Measurements from ENCODE around the gene ACAD9.
"Not testable (repeated sequence)": the region's sequence is repeated elsewhere in the genome, so short reads cannot be mapped to it uniquely, and the experiment has no call there.

ACAD9 gene

GRCh38 chr3:128872744-128873143 is 6.7 kb upstream of the ACAD9 start:
- Histone ChIP-seq H3K4me2 (no peak overlapping the region), H3K27me3 (no peaks in the 10 kb centered on the region), H3K9me3 (no peaks in the 10 kb centered on the region), H4K20me1 (no peaks in the 10 kb centered on the region), H3K4me3 (no peak overlapping the region), H3K9ac (no peak overlapping the region), H3K27ac (no peak overlapping the region), H3K4me1 (peaks cover 12% of the 10 kb centered on the region), H3K36me3 (no peaks in the 10 kb centered on the region)
- TF ChIP-seq Cebpa-rat (IDR thresholded peaks at IDR 0.05) = no peak

- Histone ChIP-seq H3K9me3 (no peaks in the 10 kb centered on the region), H4K20me1 (no peaks in the 10 kb centered on the region), H3K4me3 (no peak overlapping the region), H3K27me3 (no peaks in the 10 kb centered on the region), H3K4me1 (peaks cover 19% of the 10 kb centered on the region), H3K4me2 (no peak overlapping the region), H3K9ac (no peak overlapping the region), H3K36me3 (no peaks in the 10 kb centered on the region), H3K27ac (no peak overlapping the region)
- no peak for TF ChIP-seq Cebpa-rat (IDR thresholded peaks at IDR 0.05)
Observed at GRCh38 chr3:128873244-128874022, 6.0 kb upstream of the ACAD9 start.

DNA sequence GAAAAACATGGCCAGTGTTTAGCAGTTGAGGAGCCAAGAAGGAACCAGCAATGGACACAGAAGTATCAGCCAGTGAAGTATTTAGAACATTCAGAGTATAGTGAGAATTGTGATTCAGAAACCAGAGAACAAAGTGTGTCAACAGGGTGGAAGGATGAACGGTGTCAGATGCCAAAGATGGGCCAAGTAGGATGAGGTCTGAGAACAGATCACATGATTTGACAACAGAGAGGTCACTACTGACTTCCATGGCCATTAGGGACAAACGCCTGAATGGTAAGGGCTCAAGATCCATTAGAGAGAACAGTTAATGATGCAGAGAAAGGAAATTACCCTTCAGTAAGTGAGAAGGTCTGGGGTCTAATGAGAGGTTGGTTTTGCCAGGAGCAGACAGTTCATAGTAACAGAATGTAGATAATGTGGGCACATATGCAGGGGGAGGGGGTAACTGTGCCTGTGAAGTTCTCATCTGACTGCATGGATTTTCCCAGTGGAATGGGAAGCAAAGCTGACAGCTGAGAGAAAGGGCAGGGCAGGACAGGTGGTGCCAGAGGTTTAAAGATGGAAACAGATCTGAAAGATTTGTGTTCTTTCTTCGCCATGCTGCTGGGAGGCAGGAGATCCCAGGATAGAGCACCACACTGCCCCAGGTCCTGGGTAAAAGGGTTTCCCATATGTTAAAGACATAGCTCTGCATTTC is 4.8 kb upstream of the ACAD9 start:
- Histone ChIP-seq H3K4me1 (peaks cover 20% of the 10 kb centered on the region), H3K4me2 (no peak overlapping the region), H3K27me3 (no peaks in the 10 kb centered on the region), H3K36me3 (no peaks in the 10 kb centered on the region), H3K27ac (no peak overlapping the region), H4K20me1 (no peaks in the 10 kb centered on the region), H3K9ac (no peak overlapping the region), H3K4me3 (no peak overlapping the region), H3K9me3 (no peaks in the 10 kb centered on the region)
- TF ChIP-seq Cebpa-rat (IDR thresholded peaks at IDR 0.05) = no peak

DNA sequence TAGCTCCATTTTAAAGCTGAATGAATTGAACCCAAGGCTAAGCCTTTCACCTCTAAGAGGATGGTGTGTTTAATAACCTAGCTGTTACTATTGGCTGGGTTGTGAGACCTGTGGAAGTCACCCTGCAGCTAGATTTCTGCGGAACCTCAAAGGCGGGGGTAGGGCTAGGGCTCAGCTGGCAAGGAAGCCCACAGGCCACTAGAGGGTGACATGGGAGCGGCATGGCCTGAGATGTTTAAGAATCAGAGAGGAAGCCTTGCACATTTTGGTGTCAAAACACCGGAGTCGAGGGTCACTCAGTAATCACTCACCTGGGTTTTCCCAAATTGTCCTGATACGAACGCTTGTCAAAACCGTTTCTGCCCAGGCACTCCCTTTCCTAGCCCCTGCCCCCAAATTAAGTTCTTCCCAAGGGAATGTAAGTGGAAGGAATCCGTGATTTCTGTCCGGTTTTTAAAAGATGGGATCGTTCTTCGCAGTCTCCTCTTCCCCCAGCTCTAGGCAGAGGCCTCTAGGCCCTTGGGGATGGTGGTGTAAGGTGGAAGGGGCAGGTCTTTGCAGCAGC is 3.8 kb upstream of the ACAD9 start:
- Histone ChIP-seq H3K4me2 (peak overlapping the region; percentile 31), H3K4me3 (no peak overlapping the region), H4K20me1 (peaks cover 5% of the 10 kb centered on the region; the same call in 1 of the 2 replicates), H3K27me3 (no peaks in the 10 kb centered on the region), H3K27ac (no peak overlapping the region), H3K36me3 (no peaks in the 10 kb centered on the region), H3K9ac (no peak overlapping the region), H3K4me1 (peaks cover 28% of the 10 kb centered on the region), H3K9me3 (no peaks in the 10 kb centered on the region)
- TF ChIP-seq Cebpa-rat (IDR thresholded peaks at IDR 0.05) = no peak

DNA sequence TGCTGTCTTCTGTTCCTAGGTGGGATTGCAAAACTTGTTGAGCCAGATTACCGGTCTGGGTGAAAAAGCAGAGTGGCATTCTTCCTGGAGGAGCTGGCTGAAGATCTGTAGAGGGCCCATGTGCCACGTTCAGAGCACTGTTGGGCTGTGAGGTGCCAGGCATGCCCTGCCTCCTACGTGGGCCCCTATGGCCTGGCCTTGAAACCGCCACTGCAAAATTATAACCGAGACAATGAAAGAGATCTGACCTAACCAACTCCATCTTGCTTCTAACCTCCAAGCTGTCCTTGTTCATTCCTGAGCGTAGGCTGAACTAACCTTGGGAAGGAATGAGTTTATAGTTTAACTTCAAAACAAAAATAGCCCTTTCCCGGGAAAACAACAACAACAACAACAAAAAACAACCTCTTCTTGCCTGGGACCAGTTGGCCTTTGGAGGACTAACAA is 1.4 kb upstream of the ACAD9 start:
- TF ChIP-seq Cebpa-rat (IDR thresholded peaks at IDR 0.05) = no peak
- Histone ChIP-seq H3K27ac (peak overlapping the region; percentile 95), H3K36me3 (peaks cover 20% of the 10 kb centered on the region), H3K4me1 (peaks cover 45% of the 10 kb centered on the region), H4K20me1 (peaks cover 8% of the 10 kb centered on the region; the same call in 1 of the 2 replicates), H3K9me3 (no peaks in the 10 kb centered on the region), H3K4me2 (peak overlapping the region; percentile 97), H3K9ac (peak overlapping the region; percentile 95), H3K27me3 (no peaks in the 10 kb centered on the region), H3K4me3 (peak overlapping the region; percentile 83)

DNA sequence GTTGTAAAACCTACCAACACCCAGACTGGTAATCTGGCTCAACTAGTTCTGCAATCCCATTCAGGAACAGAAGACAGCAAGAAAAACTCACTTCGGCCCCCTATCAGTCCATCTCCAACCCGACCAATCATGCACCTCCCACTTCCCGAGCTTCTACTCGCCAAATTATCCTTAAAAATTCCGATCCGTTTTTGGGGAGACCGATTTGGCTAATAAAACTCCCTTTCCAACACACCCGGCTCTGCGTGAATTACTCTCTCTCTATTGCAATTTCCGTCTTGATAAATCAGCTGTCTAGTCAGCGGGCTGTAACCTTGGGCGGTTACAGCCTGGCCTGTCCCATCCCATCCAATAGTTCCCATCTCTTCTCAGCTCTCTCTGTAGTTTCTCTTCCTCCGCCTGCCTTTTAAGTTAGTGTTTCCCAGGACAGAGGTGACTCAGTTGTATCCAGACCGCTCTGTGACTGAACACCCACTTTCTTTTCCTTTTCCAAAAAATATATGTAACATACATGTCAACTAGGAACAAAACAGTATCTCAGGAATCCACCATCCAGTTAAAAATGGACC is 780 bp upstream of the ACAD9 start:
- Histone ChIP-seq H3K27ac (peak overlapping the region; percentile 95), H4K20me1 (peaks cover 9% of the 10 kb centered on the region; the same call in 1 of the 2 replicates), H3K4me3 (peak overlapping the region; percentile 83), H3K36me3 (peaks cover 25% of the 10 kb centered on the region), H3K4me1 (peaks cover 45% of the 10 kb centered on the region), H3K9ac (peak overlapping the region; percentile 95), H3K9me3 (no peaks in the 10 kb centered on the region), H3K27me3 (no peaks in the 10 kb centered on the region), H3K4me2 (peak overlapping the region; percentile 97)
- TF ChIP-seq Cebpa-rat (IDR thresholded peaks at IDR 0.05) = no peak

- Histone ChIP-seq H3K27me3 (no peaks in the 10 kb centered on the region), H3K36me3 (peaks cover 38% of the 10 kb centered on the region), H3K27ac (peak overlapping the region; percentile 95), H3K9me3 (no peaks in the 10 kb centered on the region), H3K9ac (peak overlapping the region; percentile 95), H3K4me3 (peak overlapping the region; percentile 83), H3K4me2 (peak overlapping the region; percentile 97), H4K20me1 (peaks cover 17% of the 10 kb centered on the region), H3K4me1 (peaks cover 52% of the 10 kb centered on the region)
- no peak for TF ChIP-seq Cebpa-rat (IDR thresholded peaks at IDR 0.05)
Observed at GRCh38 chr3:128879991-128880390, 571 bp downstream of the ACAD9 start.

GRCh38 chr3:128880455-128880854 is 1.0 kb downstream of the ACAD9 start:
- H3K4me1 ChIP-seq = peaks cover 51% of the 10 kb centered on the region
- not testable (repeated sequence) for H3K27ac ChIP-seq

GRCh38 chr3:128881576-128881975 is 2.2 kb downstream of the ACAD9 start:
- Histone ChIP-seq H3K36me3 (peaks cover 49% of the 10 kb centered on the region), H3K27ac (no peak overlapping the region), H3K9me3 (no peaks in the 10 kb centered on the region), H3K4me1 (peaks cover 43% of the 10 kb centered on the region), H3K9ac (no peak overlapping the region), H3K4me2 (peak overlapping the region; percentile 97; the same call in 1 of the 2 replicates), H4K20me1 (peaks cover 24% of the 10 kb centered on the region), H3K27me3 (no peaks in the 10 kb centered on the region), H3K4me3 (no peak overlapping the region)
- TF ChIP-seq Cebpa-rat (IDR thresholded peaks at IDR 0.05) = no peak

More at GRCh38 chr3:128880455-128880854, 1.0 kb downstream of the ACAD9 start:
- peak overlapping the region; percentile 97 for H3K4me2 ChIP-seq
- peak overlapping the region; percentile 83 for H3K4me3 ChIP-seq
- peak overlapping the region; percentile 95 for H3K9ac ChIP-seq
- peaks cover 21% of the 10 kb centered on the region for H4K20me1 ChIP-seq
- H3K9me3 ChIP-seq, H3K27me3 ChIP-seq: not testable (repeated sequence)
- peaks cover 43% of the 10 kb centered on the region for H3K36me3 ChIP-seq

Data from BLaER1 (cell line).